Measurements from ENCODE around the gene RELA. TPM values are rescaled to one million over a fixed set of nuclear protein-coding genes. Genes with fewer than 3 reads are reported as not detected.

Gene RELA
- total RNA-seq, 4 donors from 2014 or later, result 29.4 to 49.4 (median 47.5) TPM

DNA sequence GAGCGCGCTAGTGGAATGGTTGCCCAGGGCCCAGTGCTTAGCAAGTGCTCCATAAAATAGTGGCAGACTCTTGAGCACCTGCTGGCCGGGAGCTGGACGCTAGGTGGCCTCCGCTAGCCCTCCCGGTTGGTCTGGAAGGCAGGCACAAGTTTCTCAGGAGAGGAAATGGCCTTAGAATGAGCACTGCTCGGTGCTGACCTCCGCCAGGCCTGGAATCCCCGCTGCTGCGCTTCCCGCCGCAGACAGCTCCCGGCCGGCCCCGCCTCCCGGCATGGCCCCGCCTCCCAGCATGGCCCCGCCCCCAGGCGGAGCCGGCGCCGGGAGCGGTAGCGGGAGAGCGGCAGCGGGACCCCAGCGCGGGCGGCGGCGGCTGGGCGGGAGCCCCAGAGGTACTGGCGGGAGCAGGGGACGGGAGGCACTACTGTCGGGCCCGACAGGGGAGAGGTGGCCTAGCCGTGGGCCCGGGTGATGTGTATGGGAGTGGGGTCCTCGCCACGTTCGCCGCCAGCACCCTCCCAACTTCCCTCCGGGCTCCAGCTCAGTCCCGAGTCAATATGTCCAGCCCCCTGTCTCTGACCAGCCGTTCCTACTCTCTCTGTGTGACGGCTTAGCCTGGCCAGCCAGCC lies 24.8 kb downstream of the RELA start, which contains the start of gene SIPA1:
Gene SIPA1, plus strand, starts transcription at position 308 of the 626 bp plus-strand sequence. CDS start 2,821 bp downstream, outside the sequence.
- peak within 1 kb of the TSS; percentile 74 to 95 (median 94) for H3K27ac ChIP-seq
- 1 to 3% methylated on average over 11 to 20 of the region's 46 CpGs for WGBS, 2 donors
- H3K36me3 ChIP-seq, result peaks cover 27 to 56% (median 36%) of the 10 kb centered on the region in 3 donors
- H3K27me3 ChIP-seq, result no peaks in the 10 kb centered on the region
- H3K9me3 ChIP-seq, result no peaks in the 10 kb centered on the region
- DNase-seq, result no peak
- H3K4me1 ChIP-seq, result peaks cover 32 to 78% (median 34%) of the 10 kb centered on the region in 3 donors
- intact Hi-C loops (cut with DNase I), result no loop called here
- peak in 2 of 4 donors; percentile 69 to 87 for TF ChIP-seq POLR2A (IDR thresholded peaks at IDR 0.05)
- TF ChIP-seq, protein P1, sequence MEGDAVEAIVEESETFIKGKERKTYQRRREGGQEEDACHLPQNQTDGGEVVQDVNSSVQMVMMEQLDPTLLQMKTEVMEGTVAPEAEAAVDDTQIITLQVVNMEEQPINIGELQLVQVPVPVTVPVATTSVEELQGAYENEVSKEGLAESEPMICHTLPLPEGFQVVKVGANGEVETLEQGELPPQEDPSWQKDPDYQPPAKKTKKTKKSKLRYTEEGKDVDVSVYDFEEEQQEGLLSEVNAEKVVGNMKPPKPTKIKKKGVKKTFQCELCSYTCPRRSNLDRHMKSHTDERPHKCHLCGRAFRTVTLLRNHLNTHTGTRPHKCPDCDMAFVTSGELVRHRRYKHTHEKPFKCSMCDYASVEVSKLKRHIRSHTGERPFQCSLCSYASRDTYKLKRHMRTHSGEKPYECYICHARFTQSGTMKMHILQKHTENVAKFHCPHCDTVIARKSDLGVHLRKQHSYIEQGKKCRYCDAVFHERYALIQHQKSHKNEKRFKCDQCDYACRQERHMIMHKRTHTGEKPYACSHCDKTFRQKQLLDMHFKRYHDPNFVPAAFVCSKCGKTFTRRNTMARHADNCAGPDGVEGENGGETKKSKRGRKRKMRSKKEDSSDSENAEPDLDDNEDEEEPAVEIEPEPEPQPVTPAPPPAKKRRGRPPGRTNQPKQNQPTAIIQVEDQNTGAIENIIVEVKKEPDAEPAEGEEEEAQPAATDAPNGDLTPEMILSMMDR (IDR thresholded peaks at IDR 0.05), result peak in 4 of 6 experiments; percentile 13 to 39 (median 29)
- peak within 1 kb of the TSS; percentile 45 to 87 (median 80) for H3K4me3 ChIP-seq

DNA sequence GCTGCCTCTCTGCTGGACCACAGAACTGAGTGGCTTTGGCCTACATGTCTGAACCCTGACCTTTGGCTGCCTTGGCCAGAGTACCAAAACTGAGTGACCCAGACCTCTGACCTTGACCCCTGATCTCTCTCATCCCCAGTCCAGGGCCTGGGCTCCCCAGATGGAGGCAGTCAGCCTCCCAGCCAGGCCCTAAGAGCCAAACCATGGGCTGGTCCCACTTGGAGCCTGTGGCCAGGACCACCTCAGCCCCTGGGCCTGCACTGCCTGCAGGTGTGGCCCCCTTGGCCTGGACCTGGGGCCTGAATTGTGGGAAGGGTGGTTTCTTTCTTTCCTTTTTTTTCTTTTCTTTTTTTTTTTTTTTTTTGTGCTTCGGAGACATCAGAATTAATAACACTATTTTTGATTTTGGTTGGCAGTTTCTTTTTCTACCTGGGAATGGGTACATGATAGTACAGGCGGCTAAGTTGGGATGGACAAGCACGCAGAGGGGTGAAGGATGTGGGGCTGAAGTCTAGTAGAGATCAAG lies 25.6 kb downstream of the RELA start:
- TF ChIP-seq POLR2A (IDR thresholded peaks at IDR 0.05), result no peak
- TF ChIP-seq, protein P1 (IDR thresholded peaks at IDR 0.05), result no peak
- WGBS, 2 donors, result 92 to 100% methylated on average over 1 to 3 of the region's 3 CpGs
- H3K27me3 ChIP-seq, result no peaks in the 10 kb centered on the region
- H3K9me3 ChIP-seq, result no peaks in the 10 kb centered on the region
- peak overlapping the region in 3 of 4 donors; percentile 94 to 95 (median 94) for H3K27ac ChIP-seq
- no peak overlapping the region for H3K4me3 ChIP-seq
- DNase-seq, result no peak
- peaks cover 32 to 70% (median 34%) of the 10 kb centered on the region in 3 donors for H3K4me1 ChIP-seq
- intact Hi-C loops (cut with DNase I), result no loop called here
- H3K36me3 ChIP-seq, result peaks cover 27 to 56% (median 31%) of the 10 kb centered on the region in 3 donors

DNA sequence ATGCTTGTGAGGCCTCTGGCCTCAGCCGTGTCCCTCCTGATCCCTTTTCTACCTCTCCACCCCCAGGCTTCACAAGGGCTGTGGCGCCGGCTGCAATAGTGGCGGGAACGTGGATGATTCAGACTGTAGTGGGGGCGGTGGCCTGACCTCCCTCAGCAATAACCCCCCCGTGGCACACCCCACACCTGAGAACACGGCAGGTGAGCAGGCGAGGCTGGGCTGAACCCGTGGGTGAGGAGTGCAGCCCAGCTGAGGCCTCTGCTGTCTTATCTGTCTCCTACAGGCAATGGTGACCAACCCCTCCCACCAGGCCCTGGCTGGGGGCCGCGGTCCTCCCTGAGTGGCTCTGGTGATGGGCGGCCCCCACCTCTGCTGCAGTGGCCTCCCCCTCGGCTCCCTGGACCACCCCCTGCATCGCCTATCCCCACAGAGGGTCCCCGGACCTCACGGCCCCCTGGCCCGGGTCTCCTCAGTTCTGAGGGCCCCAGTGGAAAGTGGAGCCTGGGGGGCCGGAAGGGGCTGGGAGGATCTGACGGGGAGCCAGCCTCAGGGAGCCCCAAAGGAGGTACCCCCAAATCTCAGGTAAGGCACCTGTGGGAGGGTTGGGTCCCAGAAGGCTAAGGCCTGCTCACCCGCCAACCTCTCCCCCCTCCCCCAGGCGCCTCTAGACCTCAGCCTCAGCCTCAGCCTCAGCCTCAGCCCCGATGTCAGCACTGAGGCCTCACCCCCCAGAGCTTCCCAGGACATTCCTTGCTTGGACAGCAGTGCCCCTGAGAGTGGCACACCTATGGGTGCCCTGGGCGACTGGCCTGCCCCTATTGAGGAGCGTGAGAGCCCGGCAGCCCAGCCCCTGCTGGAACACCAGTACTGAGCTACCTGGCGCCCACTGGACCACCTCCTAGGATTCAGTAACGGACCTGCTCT lies 26.3 kb downstream of the RELA start:
- Histone ChIP-seq H3K27ac (peak overlapping the region in 3 of 4 donors; percentile 10 to 94 (median 94)), H3K36me3 (peaks cover 27 to 64% (median 37%) of the 10 kb centered on the region in 3 donors), H3K9me3 (no peaks in the 10 kb centered on the region), H3K4me1 (peaks cover 28 to 62% (median 31%) of the 10 kb centered on the region in 3 donors), H3K27me3 (no peaks in the 10 kb centered on the region), H3K4me3 (no peak overlapping the region)
- WGBS, 2 donors, result 100% methylated on average over 2 of the region's 28 CpGs; no CpG with 5 or more reads in 1 of the 2 donors
- no peak for DNase-seq
- intact Hi-C loops (cut with DNase I), result no loop called here
- TF ChIP-seq, protein P1 (IDR thresholded peaks at IDR 0.05), result no peak
- no peak for TF ChIP-seq POLR2A (IDR thresholded peaks at IDR 0.05)

DNA sequence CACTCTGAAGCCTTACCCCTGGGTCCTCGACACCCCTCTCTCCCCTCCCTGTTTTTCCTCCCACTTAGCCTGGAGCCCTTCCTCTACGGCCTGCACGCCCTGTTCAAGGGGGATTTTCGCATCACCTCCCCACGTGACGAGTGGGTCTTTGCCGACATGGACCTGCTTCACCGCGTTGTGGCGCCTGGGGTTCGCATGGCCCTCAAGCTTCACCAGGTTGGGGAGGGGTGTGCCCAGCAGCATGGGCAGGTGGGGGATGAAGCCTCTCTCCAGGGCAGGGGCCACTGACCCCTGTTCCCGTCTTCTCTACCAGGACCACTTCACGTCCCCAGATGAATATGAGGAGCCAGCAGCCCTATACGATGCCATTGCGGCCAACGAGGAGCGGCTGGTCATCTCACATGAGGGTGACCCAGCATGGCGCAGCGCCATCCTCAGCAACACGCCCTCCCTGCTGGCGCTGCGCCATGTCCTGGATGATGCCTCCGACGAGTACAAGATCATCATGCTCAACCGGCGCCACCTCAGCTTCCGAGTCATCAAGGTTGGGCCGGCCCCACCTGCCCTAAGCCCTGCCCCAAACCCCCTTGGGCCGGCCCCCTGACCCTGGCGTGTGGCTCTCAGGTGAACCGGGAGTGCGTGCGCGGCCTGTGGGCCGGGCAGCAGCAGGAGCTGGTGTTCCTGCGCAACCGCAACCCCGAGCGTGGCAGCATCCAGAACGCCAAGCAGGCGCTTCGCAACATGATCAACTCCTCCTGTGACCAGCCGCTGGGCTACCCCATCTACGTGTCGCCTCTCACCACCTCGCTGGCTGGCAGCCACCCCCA lies 27.6 kb downstream of the RELA start:
- TF ChIP-seq, protein P1 (IDR thresholded peaks at IDR 0.05), result no peak
- no peak for TF ChIP-seq POLR2A (IDR thresholded peaks at IDR 0.05)
- no peak overlapping the region for H3K4me3 ChIP-seq

More for the DNA sequence above, 27.6 kb downstream of the RELA start:
- H3K9me3 ChIP-seq, result no peaks in the 10 kb centered on the region
- H3K36me3 ChIP-seq, result peaks cover 34 to 72% (median 48%) of the 10 kb centered on the region in 3 donors
- 86 to 88% methylated on average over 15 to 24 of the region's 46 CpGs for WGBS, 2 donors
- DNase-seq, result no peak
- no peaks in the 10 kb centered on the region for H3K27me3 ChIP-seq
- H3K27ac ChIP-seq, result no peak overlapping the region
- intact Hi-C loops (cut with DNase I), result no loop called here
- H3K4me1 ChIP-seq, result peaks cover 23 to 50% (median 24%) of the 10 kb centered on the region in 3 donors

All from esophagus squamous epithelium (tissue), 5 donors.